GM18870 (cell line): Measurements from ENCODE around the gene TMEM11.
"Not testable (repeated sequence)": the region's sequence is repeated elsewhere in the genome, so short reads cannot be mapped to it uniquely, and the experiment has no call there.

ENCODE experiments used
- ATAC-seq: cut with Tn5 transposase; IDR thresholded peaks from one replicate; pipeline ENCODE4 v1.9.1; 2021; ENCODE audit warnings: moderate library complexity; ENCODE audit not compliant: unreplicated experiment

The TMEM11 gene

GRCh38 chr17:21212826-21213637, 929 bp downstream of the TMEM11 start:
- no peak for ATAC-seq

DNA sequence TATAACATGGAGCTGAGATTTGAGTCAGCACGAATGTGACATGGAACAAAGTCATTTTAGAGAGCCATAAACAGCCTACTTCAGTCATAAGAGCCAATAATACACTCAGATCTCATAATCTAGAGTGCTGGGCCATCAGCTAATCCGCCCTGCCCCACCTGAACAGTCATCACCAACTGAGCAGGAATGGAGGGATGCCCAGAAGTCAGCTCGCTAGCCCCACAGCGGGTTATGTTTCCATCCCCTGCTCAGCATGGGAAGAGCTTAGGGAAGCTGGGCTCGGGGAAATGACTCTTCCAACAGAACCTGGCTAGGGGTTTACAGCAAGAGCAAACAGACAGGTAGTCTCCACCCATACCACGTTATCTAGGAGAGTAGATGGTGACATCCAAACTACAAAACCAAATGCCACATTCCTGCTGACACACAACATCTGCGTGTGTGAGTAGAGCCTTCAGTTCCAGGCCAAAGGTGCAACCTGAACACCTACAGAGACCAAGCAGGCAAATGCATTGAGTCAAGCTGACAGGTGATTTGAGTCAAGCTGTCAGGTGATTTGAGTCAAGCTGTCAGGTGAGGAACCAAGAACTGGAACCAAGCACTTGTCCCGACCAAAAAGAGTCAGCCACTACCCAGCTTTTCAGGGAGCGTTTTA, 2.0 kb downstream of the TMEM11 start:
- no peak for ATAC-seq

GRCh38 chr17:21210411-21211076, 3.4 kb downstream of the TMEM11 start:
- ATAC-seq: no peak

- ATAC-seq: no peak
These were observed 4.3 kb downstream of the TMEM11 start for GRCh38 chr17:21209511-21210175.

DNA sequence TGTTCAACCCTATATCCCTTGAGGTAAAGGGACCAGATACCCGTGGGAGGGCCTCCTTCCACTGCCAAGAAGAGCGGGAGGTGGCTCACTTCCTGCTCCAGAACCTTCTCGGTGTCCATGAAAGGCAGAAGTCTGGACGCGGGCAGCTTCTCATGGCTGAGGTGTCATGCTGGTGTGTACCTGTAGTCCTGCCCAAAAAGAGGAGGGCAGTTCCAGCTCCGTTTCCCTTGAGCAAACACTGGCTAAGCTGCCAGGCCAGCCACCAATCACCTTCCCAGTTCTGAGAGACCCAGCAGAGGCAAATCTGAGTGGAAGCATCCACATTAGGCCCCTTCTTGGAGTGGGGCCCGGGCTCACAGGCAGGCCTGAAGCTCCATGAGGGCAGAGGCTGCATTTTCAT, 5.6 kb downstream of the TMEM11 start:
- ATAC-seq: no peak

GRCh38 chr17:21204935-21205334, 9.0 kb downstream of the TMEM11 start:
- ATAC-seq: no peak

DNA sequence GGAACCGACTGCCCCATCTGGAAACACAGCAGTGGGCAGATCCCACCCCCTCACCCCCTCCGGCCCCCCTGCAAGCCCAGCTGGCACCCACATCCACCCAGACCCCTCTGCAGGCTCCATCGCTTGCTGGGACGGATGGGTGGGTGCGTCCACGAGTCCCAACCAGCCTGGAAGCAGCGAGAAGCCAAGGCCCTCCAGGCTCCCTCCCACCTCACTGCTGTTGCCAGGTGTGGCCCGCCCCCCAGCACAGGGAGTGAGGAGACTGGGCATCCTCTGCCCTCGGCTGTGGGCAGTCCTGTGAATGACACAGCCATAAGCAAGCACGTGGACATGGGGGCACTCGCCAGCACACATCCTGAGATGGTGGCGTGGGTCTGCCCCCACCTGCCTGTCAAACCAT, 11.4 kb downstream of the TMEM11 start:
- no peak for ATAC-seq

DNA sequence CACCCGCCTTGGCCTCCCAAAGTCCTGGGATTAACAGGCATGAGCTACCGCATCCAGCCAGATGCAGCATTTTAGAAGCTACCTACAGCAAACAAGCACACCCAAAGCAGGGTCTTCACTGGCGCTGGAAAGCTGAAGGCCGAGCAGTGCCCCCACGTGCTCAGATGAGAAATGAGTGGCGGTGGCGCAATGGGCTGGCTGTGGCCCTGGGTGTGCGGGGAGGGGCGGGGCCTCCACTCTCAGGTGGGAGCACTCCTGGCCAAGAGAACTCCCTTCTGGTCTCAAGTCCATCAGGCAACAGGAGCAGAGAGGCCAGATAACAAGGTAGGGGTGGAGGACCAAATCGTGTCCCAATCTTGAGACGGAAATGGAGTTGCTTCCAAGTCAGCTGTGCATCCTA, 12.1 kb downstream of the TMEM11 start:
- ATAC-seq: no peak

DNA sequence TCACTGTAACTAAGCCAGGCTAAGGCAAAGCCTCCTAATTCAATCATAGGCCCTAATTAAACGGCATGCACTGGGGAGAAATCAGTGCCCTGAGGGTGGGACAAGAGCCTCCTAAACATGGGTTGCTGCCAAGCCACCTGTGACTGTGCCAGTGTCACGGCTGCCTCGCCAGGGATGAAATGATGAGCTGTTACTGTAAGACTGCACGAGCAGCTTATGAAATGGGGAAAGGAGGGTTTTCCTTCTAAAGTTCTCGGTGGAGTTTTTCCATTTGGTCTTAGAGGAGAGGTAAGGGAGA, 12.7 kb downstream of the TMEM11 start:
- ATAC-seq: no peak

DNA sequence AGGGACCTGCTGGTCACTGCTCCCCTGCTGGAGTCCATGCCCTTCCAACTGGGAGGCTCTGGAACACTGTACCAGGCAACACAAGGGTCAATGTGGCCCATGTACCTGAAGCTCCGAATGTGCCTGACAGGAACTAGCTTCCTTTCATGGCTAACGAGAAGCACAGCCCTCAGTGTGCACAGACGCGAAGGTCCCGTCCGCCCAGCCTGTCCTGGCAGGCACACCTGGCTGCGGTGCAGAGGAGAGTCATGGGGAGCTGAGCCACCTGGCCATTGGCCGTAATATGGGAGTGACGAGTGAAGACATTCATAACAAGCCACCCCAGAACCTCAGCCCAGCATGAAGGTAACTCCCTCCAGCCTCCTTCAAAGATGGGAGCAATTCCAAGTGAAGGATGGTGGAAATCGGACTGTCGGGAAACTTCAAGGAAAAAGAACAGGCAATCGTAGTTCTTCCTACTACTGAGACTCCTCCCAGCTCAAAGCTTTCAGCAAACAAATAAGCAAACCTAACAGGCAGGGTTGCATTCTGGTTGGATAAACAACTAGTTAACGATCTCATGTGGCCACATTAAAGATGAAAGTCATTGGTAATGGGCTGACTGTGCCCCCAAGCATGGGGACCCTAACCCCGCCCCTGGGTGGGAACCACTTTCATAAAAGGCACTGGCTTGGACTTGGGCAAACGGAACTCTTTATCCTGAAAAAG, 13.2 kb downstream of the TMEM11 start:
- ATAC-seq: no peak

GRCh38 chr17:21199856-21200255, 14.1 kb downstream of the TMEM11 start:
- no peak for ATAC-seq

DNA sequence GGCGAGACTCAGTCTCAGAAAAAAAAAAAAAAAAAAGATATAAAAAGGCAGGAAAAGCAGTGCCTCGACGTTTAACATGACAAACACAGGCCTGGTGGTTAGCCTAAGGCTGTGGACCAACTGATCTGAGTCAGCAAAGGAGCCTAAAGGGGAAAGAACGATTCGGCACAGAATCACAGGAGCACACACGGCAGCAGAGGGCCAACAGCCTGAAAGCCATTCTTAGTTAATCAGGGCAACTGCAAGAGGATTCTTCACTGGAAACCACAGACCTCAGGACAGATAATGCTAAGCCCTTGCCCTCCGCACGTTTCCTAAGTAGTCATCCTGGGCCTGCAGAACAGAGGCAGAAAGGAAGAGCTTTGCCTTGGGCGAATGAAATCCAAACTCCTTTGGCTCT, 14.7 kb downstream of the TMEM11 start:
- no peak for ATAC-seq

DNA sequence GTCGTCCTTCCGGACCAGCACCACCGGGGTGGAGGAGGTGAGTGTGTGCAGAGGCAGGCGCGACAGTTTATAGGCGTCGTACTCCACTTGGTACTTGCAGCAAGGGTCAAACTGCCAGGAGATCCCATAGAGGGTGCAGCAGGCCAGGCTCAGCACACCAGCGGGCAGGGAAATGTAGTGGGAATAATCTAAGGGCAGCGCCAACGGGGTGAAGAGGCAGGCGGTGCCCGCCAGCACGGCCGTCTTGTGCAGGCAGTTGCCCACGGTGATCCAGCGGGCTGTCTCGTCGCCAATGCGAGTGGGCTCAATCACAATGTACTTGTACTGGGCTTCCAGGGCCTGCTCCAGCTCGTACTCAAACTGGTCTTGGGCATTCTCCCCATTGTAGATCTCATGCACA, 15.6 kb downstream of the TMEM11 start:
- no peak for ATAC-seq

DNA sequence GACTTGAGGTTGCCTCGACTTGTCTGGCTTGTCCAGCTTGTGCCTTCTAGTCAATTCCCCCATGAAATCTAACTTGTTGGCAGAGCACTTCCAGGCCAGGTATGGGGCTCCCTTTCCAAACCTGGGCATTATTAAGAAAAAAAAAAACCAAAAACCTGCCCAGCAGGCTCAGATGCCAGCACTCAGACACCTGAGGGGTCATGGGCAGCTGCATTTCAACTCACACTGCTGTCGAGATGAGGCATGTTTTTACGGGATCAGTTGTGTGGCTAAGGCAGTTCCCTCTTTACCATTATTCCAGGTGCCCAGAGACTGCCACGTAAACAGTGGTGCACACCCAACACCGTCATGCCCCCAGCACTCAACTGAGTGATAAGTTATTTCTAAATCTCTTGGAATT, 17.8 kb downstream of the TMEM11 start:
- no peak for ATAC-seq

GRCh38 chr17:21194703-21195102, 19.3 kb downstream of the TMEM11 start:
- ATAC-seq: no peak

DNA sequence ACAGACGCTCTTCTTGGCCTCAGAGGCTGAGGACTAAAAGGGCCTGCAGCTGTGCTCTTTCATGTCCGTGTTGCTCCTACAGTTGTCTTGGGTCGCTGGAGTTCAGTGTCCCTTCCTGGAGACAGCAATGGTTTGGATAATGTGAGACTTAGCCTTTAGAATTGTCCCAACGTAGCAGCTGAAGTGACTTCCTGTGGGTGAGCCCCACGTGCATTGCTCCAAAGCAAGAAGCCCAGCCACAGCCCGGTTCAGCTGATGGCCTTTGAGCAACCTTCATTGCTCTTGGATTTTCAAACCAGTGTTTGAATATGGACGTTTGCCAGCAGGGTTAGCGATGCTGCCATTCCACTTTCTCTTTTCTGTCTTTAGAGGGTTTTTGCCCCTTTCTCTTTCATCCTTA, 19.7 kb downstream of the TMEM11 start:
- ATAC-seq: no peak

- no peak for ATAC-seq
These were observed 20.9 kb downstream of the TMEM11 start for GRCh38 chr17:21193031-21193430.

DNA sequence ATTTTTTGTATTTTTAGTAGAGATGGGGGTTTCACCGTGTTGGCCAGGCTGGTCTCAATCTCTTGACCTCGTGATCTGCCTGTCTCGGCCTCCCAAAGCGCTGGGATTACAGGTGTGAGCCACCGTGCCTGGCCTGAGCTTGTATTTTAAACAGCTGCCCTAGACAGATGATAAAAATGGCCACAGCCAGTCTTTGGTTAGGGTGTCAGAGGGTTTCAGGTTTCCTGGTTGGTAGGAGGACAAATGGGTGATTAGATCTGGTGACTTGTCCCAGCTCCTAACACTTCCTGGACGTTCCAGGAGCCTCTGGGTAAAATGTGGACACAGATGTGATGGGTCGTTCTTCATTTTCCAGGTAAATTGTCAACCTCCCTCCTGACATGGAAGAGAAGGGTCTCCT, 21.5 kb downstream of the TMEM11 start:
- not testable (repeated sequence) for ATAC-seq

GRCh38 chr17:21191698-21192097, 22.3 kb downstream of the TMEM11 start:
- ATAC-seq: no peak

- no peak for ATAC-seq
These were observed 23.9 kb downstream of the TMEM11 start for GRCh38 chr17:21190078-21190477.

- ATAC-seq: no peak
These were observed 24.6 kb downstream of the TMEM11 start for GRCh38 chr17:21189361-21189760.
